ENCODE measurements around the gene ERF. TPM values are rescaled to one million over a fixed set of nuclear protein-coding genes. Genes with fewer than 3 reads are reported as not detected.
A peak's percentile ranks its signal among the peaks of the same experiment; 100 is the strongest.

ERF gene
- total RNA-seq, 1 donor from 2014 or later, result 48.1 TPM

- POLR2A ChIA-PET, result interaction anchor here (0.6 to 7.2 kb wide), 3 partner anchors 8 to 34 kb away, joined by 5 to 68 read pairs (median 8); partner anchors contain the start of gene ERF
- ATAC-seq (ENCODE audit: low read depth), result no peak
- Mint-ChIP-seq H3K36me3 (ENCODE audit: low read depth) (peaks cover 24% of the 10 kb centered on the region), H3K9me3 (no peaks in the 10 kb centered on the region), H3K4me3 (no peak overlapping the region), H3K27ac (peak overlapping the region; percentile 68), H3K27me3 (no peaks in the 10 kb centered on the region), H3K4me1 (peaks cover 41% of the 10 kb centered on the region)
- intact Hi-C loops (cut with micrococcal nuclease), result no loop called here
- no peak for DNase-seq
- TF ChIP-seq, protein P1, sequence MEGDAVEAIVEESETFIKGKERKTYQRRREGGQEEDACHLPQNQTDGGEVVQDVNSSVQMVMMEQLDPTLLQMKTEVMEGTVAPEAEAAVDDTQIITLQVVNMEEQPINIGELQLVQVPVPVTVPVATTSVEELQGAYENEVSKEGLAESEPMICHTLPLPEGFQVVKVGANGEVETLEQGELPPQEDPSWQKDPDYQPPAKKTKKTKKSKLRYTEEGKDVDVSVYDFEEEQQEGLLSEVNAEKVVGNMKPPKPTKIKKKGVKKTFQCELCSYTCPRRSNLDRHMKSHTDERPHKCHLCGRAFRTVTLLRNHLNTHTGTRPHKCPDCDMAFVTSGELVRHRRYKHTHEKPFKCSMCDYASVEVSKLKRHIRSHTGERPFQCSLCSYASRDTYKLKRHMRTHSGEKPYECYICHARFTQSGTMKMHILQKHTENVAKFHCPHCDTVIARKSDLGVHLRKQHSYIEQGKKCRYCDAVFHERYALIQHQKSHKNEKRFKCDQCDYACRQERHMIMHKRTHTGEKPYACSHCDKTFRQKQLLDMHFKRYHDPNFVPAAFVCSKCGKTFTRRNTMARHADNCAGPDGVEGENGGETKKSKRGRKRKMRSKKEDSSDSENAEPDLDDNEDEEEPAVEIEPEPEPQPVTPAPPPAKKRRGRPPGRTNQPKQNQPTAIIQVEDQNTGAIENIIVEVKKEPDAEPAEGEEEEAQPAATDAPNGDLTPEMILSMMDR (IDR thresholded peaks at IDR 0.05), result no peak
- CTCF ChIA-PET, result interaction anchor here (1.3 to 3.0 kb wide), 3 partner anchors 32 to 114 kb away, joined by 4 to 29 read pairs (median 5); partner anchors contain the start of gene POU2F2
Measured at GRCh38 chr19:42246922-42247639, 7.8 kb downstream of the ERF start.

DNA sequence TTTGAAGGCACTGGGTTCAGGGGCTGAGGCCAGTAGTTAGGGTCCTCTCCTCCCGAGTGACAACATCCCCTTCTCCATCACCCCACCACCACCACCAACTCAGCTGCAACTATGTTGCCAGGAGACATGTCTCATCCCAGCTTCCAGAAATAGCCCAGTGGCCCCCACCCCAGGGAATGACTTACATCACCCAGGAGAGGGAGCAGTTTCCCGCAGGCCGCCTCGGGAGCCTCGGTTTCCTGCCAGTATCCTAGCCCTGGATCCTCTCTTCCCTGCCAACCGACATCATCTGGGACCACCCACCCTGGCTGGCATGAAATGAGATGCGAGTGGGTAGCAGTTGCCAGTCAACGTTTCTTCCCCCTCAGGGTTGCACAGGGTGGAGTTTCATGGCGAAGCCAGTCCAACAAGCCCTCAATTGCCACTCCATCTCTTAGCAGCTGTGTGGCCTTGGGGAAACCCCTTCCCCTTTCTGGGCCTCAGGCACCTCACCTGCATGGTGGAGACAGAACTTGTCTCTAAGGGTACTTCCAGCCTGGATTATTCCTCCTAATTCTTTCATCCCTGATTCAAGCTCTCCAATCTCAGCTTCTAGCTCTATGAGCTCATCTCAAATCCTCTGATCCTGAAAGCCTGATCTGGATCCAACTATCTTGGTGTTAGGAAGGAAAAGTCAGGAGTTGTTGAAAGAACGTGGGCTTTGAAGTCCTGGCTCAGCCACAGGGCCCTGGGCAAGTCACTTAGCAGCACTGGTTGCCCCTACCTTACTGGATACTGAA is 8.6 kb downstream of the ERF start:
- intact Hi-C loops (cut with micrococcal nuclease), result no loop called here
- Mint-ChIP-seq H3K4me1 (peaks cover 39% of the 10 kb centered on the region), H3K9me3 (no peaks in the 10 kb centered on the region), H3K27me3 (no peaks in the 10 kb centered on the region), H3K36me3 (ENCODE audit: low read depth) (peaks cover 28% of the 10 kb centered on the region), H3K27ac (no peak overlapping the region), H3K4me3 (no peak overlapping the region)
- ATAC-seq (ENCODE audit: low read depth) (no peak), DNase-seq (no peak)
- ChIA-PET POLR2A (interaction anchor here (0.6 to 7.2 kb wide), 4 partner anchors 9 to 34 kb away, joined by 4 to 68 read pairs (median 6); partner anchors contain the start of gene ERF), CTCF (interaction anchor here (1.3 to 3.0 kb wide), 3 partner anchors 33 to 113 kb away, joined by 4 to 29 read pairs (median 5); partner anchors contain the start of gene POU2F2)
- TF ChIP-seq, protein P1 (IDR thresholded peaks at IDR 0.05), result no peak

GRCh38 chr19:42245231-42245630 is 9.7 kb downstream of the ERF start:
- TF ChIP-seq, protein P1 (IDR thresholded peaks at IDR 0.05), result no peak
- peak overlapping the region; percentile 99 for H3K27ac Mint-ChIP-seq
- H3K36me3 Mint-ChIP-seq (ENCODE audit: low read depth), result peaks cover 32% of the 10 kb centered on the region
- CTCF ChIA-PET, result interaction anchor here (0.6 to 3.0 kb wide), 5 partner anchors 17 to 50 kb away, joined by 3 to 29 read pairs (median 3); no protein-coding TSS in a partner anchor
- intact Hi-C loops (cut with micrococcal nuclease), result no loop called here
- POLR2A ChIA-PET, result interaction anchor here (0.6 to 7.2 kb wide), 14 partner anchors 10 to 354 kb away, joined by 3 to 68 read pairs (median 6); partner anchors contain the start of gene ERF
- DNase-seq (no peak), ATAC-seq (ENCODE audit: low read depth) (no peak)
- H3K4me1 Mint-ChIP-seq, result peaks cover 44% of the 10 kb centered on the region
- H3K27me3 Mint-ChIP-seq, result no peaks in the 10 kb centered on the region
- peak overlapping the region; percentile 99 for H3K4me3 Mint-ChIP-seq
- no peaks in the 10 kb centered on the region for H3K9me3 Mint-ChIP-seq

GRCh38 chr19:42244347-42245220 is 10.3 kb downstream of the ERF start:
- Mint-ChIP-seq H3K4me3 (peak overlapping the region; percentile 99), H3K27ac (peak overlapping the region; percentile 99), H3K4me1 (peaks cover 50% of the 10 kb centered on the region), H3K27me3 (no peaks in the 10 kb centered on the region), H3K36me3 (ENCODE audit: low read depth) (peaks cover 34% of the 10 kb centered on the region), H3K9me3 (no peaks in the 10 kb centered on the region)
- intact Hi-C loops (cut with micrococcal nuclease), result loop anchor here (1.0 kb wide), 5 partner anchors 9 to 111 kb away; no protein-coding TSS in a partner anchor
- ChIA-PET CTCF (interaction anchor here (0.6 to 4.0 kb wide), 8 partner anchors 18 to 136 kb away, joined by 3 to 29 read pairs (median 6); partner anchors contain the start of gene POU2F2), POLR2A (interaction anchor here (0.6 to 7.2 kb wide), 19 partner anchors 11 to 168 kb away, joined by 3 to 68 read pairs (median 6); partner anchors contain the start of genes CIC, ERF, PAFAH1B3 and POU2F2)
- ATAC-seq (ENCODE audit: low read depth) (peak; percentile 40), DNase-seq (peak; percentile 81)
- TF ChIP-seq, protein P1 (IDR thresholded peaks at IDR 0.05), result no peak

Data from activated B cell treated with CpG ODN at 0.5 μM for 24 hours (primary cell).